Measurements from ENCODE around the gene FCGR3B.
"Not testable (repeated sequence)": the region's sequence is repeated elsewhere in the genome, so short reads cannot be mapped to it uniquely, and the experiment has no call there.

Gene FCGR3B

DNA sequence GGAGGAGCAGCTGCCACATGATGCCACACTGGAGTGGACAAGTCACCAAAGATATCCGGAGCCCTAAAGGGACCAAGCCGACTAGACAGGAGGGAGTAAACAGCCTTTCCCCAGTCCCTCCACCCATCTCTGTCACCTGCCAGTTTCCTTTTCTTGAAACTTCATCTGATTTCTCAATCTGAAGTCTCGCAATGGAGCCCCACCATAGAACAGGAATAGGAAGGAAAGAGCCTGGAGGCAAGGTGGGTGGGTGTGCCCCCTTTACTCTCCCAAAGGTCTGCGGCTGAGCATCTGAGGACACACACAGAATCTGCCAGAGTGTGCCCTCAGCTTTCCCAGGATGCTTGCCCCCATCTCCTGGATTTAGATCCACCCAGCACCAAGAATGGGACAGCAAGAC, at the start of gene FCGR3B:
FCGR3B (minus strand) TSS at position 101 of the 400 bp plus-strand sequence; CDS start at position 19, 82 bp downstream.
- no peak within 1 kb of the TSS for H3K4me3 ChIP-seq (ENCODE audit: low read depth, low read length)
- no peak for TF ChIP-seq CTCF (IDR thresholded peaks at IDR 0.05; ENCODE audit: low read depth, low read length, missing control alignments)
- DNase-seq (ENCODE audit: low read depth), result no peak

- no peak for DNase-seq (ENCODE audit: low read depth)
- TF ChIP-seq CTCF (IDR thresholded peaks at IDR 0.05; ENCODE audit: low read depth, low read length, missing control alignments), result no peak
- no peak overlapping the region for H3K4me3 ChIP-seq (ENCODE audit: low read depth, low read length)
Observed at GRCh38 chr1:161678500-161678899, 47.5 kb upstream of the FCGR3B start.

- DNase-seq (ENCODE audit: low read depth), result no peak
- H3K4me3 ChIP-seq (ENCODE audit: low read depth, low read length), result no peak overlapping the region
- no peak for TF ChIP-seq CTCF (IDR thresholded peaks at IDR 0.05; ENCODE audit: low read depth, low read length, missing control alignments)
Observed at GRCh38 chr1:161676958-161677689, 46.1 kb upstream of the FCGR3B start.

DNA sequence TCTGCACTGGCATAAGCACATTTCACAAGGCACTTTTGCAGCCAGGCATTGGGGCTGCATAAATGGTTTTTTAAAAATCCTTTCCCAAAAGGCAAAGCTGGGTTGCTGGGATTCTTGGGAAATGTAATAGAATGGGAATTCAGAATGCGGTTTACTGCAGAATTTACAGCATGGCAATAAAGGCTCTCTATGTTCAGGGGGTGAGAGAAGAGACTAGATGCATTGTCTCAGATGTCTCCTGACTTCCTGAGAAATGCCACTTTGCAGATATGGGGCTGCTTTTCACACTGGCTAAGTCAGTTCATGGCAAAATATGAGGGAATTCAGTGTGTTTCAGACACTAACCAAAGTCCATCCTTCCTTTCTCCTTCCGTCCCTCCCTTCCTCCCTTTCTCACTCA, 45.5 kb upstream of the FCGR3B start:
- no peak for DNase-seq (ENCODE audit: low read depth)
- TF ChIP-seq CTCF (IDR thresholded peaks at IDR 0.05; ENCODE audit: low read depth, low read length, missing control alignments), result no peak
- no peak overlapping the region for H3K4me3 ChIP-seq (ENCODE audit: low read depth, low read length)

DNA sequence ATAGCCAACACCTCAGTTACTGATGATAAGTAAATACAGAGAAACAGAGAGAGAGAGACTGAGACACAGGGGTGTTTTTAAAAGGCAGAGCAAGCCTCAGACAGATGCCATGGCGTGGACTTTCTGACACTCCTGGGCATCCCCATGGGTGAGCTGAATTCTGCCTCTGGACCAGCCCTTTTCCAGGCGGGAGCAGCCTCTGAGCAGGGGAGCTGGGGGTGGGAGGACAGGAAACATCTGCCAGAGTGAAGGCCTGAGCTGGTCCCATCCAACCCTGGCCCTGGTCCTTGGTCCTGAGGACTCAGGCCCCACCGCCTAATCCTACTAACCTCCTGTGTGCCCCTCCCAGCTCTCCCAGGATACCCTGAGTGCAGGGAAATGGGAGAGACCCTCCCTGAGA, 43.9 kb upstream of the FCGR3B start:
- H3K4me3 ChIP-seq (ENCODE audit: low read depth, low read length); DNase-seq (ENCODE audit: low read depth): not testable (repeated sequence)

DNA sequence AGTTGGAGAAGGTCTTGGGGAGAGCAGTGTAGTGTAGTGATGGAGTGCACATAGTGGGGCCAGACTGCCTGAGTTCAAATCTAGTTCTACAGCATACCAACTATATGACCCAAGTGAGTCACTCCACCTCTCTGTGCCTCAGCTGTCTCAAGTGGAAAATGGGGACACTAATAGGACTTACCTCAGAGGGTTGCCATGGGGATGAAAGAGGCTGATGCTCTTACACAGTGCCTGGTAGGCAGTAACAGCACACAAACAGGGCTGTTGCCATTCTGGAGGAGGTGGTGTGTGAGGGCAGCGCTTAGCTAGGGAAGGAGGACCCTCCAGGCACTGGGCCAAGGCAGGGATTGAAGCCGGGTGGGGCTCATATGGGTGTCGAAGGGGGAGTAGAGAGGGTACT, 43.5 kb upstream of the FCGR3B start:
- DNase-seq (ENCODE audit: low read depth); H3K4me3 ChIP-seq (ENCODE audit: low read depth, low read length): not testable (repeated sequence)

DNA sequence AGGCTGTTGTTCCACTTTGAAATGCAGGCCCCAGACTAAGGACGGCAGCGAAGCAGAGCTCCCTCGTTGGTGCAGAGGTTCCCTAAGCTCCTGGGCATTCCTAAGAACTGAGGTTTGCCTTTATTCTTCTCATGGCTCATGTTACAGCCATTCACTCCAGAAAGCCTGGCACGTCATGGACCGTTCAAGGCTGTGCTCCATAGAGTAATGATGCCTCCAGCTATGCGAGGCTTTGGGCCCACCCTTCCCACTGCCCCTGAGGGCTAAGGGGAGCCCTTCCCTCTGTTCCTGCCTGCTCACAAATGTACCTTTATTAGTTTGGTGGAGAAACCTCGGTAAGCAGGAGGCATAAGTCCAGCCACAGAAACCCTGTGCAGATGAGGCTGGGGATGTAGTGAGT, 42.5 kb upstream of the FCGR3B start:
- not testable (repeated sequence) for DNase-seq (ENCODE audit: low read depth)

DNA sequence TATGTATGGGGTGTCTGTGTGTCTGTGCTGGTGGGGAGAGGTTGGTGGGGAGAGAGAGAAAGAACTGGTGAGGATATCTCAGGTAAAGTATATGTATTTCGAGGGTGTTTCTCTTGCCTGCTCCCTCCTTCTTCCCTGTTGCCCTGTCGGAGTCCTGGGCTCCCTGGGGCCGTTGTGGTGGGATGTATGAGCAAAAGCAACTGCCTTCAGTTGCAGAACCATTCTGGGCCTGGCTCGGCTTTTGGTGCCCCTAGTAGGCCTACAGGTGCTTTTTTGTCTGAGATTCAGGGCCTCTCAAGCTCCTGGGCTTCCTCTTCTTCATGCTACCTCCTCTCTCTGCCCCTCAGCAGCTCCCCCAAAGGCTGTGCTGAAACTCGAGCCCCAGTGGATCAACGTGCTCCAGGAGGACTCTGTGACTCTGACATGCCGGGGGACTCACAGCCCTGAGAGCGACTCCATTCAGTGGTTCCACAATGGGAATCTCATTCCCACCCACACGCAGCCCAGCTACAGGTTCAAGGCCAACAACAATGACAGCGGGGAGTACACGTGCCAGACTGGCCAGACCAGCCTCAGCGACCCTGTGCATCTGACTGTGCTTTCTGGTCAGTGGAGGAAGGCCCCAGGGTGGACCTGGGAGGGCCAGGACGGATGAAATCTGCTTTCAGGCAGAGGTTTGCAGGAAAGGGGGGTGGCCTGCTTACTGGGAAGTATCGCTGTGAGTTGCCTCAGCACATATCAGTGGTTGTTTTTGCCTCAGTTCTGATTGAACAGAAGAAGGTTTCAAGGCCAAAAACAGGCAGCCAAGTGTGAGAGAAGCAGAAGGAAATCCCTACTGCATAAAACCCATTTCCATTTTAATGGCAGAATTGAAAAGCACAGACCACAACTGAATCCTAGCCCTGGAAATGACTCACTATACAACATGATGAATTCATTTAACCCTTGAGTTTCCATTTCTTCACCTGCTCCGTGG, 40.4 kb upstream of the FCGR3B start:
- not testable (repeated sequence) for DNase-seq (ENCODE audit: low read depth)

More for the DNA sequence above, 42.5 kb upstream of the FCGR3B start:
- not testable (repeated sequence) for H3K4me3 ChIP-seq (ENCODE audit: low read depth, low read length)

GRCh38 chr1:161664689-161665088, 33.7 kb upstream of the FCGR3B start:
- H3K4me3 ChIP-seq (ENCODE audit: low read depth, low read length); DNase-seq (ENCODE audit: low read depth): not testable (repeated sequence)

More for the DNA sequence above, 40.4 kb upstream of the FCGR3B start:
- H3K4me3 ChIP-seq (ENCODE audit: low read depth, low read length), result not testable (repeated sequence)

- DNase-seq (ENCODE audit: low read depth), result not testable (repeated sequence)
- peak overlapping the region; percentile 43 for H3K4me3 ChIP-seq (ENCODE audit: low read depth, low read length)
Observed at GRCh38 chr1:161663569-161663968, 32.6 kb upstream of the FCGR3B start.

DNA sequence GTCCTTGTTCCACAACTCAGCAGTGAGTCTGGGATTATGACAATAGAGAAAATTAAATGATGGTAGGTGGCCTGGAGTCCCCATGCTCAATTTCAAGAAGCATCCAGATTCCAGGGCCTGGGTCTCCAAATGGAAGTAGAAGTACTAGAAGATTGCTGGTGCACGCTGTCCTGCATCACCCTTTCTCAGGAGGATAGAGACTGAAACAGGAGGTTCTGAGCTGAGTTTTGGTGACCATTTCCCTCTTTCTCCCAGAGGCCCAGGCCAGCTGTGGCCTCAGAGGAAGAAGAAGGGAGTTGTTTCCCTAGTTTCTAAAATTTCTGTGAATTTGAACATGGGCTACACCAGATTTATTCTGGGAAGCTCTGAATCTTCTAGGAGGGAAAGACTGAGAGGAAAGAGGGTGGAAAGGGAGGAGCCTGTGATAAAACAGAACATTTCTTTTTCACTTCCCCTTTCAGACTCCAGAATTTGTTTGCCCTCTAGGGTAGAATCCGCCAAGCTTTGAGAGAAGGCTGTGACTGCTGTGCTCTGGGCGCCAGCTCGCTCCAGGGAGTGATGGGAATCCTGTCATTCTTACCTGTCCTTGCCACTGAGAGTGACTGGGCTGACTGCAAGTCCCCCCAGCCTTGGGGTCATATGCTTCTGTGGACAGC, 31.8 kb upstream of the FCGR3B start, which contains the start of gene FCGR2B:
FCGR2B (plus strand) TSS at position 460 of the 656 bp plus-strand sequence; CDS start at position 559, 99 bp downstream.
- not testable (repeated sequence) for DNase-seq (ENCODE audit: low read depth)
- peak within 1 kb of the TSS; percentile 43 for H3K4me3 ChIP-seq (ENCODE audit: low read depth, low read length)

DNA sequence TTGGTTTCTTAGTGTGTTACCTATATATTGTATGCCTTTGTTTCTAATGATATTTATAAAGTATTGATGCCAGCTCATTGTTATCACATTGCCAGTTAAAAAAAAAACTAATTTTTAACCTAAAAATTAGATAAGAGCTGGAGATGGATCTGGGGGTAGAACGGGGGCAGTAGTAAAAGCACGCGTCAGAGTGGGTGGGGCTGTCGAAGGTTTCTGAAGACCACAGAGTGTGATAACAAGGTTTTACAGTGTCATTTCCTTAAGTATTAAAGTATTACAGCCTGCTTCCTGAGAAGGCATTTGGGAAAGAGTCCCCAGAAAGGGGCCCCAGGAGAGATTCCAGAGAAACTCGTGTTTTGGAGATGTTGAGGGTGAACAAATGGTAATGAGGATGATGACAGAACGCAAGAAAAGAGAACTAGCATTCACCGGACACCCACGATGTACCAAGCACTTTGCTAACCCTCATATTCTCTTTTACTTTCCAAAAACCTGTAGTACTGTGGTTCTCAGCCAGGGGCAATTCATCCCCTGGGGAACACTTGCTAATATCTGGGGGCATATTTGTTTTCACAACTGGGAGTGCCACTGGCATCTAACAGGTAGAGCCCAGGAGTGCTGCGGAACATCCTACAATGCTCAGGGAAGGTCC, 30.8 kb upstream of the FCGR3B start:
- not testable (repeated sequence) for DNase-seq (ENCODE audit: low read depth); H3K4me3 ChIP-seq (ENCODE audit: low read depth, low read length)

- not testable (repeated sequence) for H3K4me3 ChIP-seq (ENCODE audit: low read depth, low read length); DNase-seq (ENCODE audit: low read depth)
Observed at GRCh38 chr1:161658524-161658923, 27.5 kb upstream of the FCGR3B start.

Data from GM12864 (cell line).